Measurements from ENCODE around the gene ALOX15B. TPM values are rescaled to one million over a fixed set of nuclear protein-coding genes. Genes with fewer than 3 reads are reported as not detected.
A peak's percentile ranks its signal among the peaks of the same experiment; 100 is the strongest.
"Not testable (repeated sequence)": the region's sequence is repeated elsewhere in the genome, so short reads cannot be mapped to it uniquely, and the experiment has no call there.

The ALOX15B gene
- polyA plus RNA-seq, 1 donor from 2014 or later = not detected

DNA sequence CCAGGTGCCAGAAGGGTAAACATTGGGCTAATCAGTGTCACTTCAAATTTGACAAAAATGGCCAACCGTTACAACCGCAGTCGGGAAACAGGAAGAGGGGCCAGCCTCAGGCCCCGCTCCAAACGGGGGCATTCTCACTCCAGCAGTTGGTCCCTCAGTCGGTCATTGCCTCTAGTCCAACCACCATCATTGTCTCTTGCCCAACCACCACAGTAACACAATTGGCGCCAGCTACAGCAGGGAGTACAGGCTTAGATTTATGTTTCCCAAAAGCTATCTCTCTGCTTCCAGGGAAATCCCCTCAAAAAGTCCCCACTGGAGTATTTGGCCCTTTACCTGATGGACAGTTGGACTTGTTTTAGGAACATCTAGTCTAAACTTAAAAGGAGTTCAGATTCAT lies 20.3 kb downstream of the ALOX15B start:
- Mint-ChIP-seq H3K36me3 (no peaks in the 10 kb centered on the region), H3K9me3 (no peaks in the 10 kb centered on the region), H3K27me3 (peaks cover 28% of the 10 kb centered on the region), H3K4me3 (no peak overlapping the region), H3K4me1 (peaks cover 13 to 29% (median 20%) of the 10 kb centered on the region in 3 donors), H3K27ac (peak overlapping the region in 1 of 3 donors; percentile 40)

DNA sequence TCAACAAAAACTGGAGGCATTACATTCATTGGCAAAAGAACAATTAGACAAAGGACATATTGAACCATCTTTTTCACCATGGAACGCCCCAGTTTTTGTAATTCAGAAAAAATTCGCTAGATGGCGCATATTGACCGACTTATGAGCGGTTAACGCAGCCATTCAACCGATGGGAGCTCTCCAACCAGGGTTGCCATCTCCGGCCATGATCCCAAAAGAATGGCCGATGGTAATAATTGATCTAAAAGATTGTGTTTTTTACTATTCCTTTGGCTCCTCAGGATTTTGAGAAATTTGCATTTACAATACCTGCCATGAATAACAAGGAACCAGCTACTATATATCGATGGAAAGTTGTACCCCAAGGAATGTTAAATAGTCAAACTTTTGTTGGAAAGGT lies 21.4 kb downstream of the ALOX15B start:
- peaks cover 13 to 29% (median 20%) of the 10 kb centered on the region in 3 donors for H3K4me1 Mint-ChIP-seq
- H3K27me3 Mint-ChIP-seq = peaks cover 28% of the 10 kb centered on the region
- no peaks in the 10 kb centered on the region for H3K9me3 Mint-ChIP-seq
- H3K27ac Mint-ChIP-seq = peak overlapping the region; percentile 63 to 96 (median 84)
- H3K4me3 Mint-ChIP-seq = peak overlapping the region in 1 of 4 donors; percentile 83
- no peaks in the 10 kb centered on the region for H3K36me3 Mint-ChIP-seq

DNA sequence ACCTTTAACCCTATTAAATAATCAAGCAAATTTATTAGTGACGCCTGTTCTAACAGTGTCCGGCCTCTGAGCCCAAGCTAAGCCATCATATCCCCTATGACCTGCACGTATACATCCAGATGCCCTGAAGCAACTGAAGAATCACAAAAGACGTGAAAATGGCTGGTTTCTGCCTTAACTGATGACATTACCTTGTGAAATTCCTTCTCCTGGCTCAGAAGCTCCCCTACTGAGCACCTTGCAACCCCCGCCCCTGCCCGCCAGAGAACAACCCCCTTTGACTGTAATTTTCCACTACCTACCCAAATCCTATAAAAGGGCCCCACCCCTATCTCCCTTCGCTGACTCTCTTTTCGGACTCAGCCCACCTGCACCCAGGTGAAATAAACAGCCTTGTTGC lies 23.0 kb downstream of the ALOX15B start:
- peaks cover 4 to 13% (median 8%) of the 10 kb centered on the region in 3 donors for H3K4me1 Mint-ChIP-seq

DNA sequence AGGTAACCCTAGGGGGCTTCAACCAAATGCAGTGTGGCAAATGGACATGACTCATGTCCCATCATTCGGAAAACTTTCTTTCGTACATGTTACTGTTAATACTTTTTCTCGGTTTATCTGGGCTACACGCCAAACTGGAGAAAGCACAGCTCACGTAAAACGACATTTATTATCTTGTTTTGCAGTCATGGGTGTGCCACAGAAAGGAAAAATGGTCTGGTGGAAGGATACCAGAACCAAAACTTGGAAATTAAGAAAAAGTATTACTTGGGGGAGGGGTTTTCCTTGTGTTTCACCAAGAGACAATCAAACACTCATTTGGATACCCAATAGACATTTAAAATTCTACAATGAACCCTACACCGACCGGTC lies 23.6 kb downstream of the ALOX15B start:
- Mint-ChIP-seq H3K36me3 (no peaks in the 10 kb centered on the region), H3K9me3 (no peaks in the 10 kb centered on the region), H3K4me3 (no peak overlapping the region), H3K4me1 (peaks cover 2 to 10% (median 3%) of the 10 kb centered on the region in 3 donors), H3K27ac (peak overlapping the region in 2 of 3 donors; percentile 6 to 10), H3K27me3 (peaks cover 27% of the 10 kb centered on the region)

More for the DNA sequence above, 23.0 kb downstream of the ALOX15B start:
- not testable (repeated sequence) for H3K9me3 Mint-ChIP-seq, H3K36me3 Mint-ChIP-seq, H3K4me3 Mint-ChIP-seq
- Mint-ChIP-seq H3K27me3 (peaks cover 30% of the 10 kb centered on the region), H3K27ac (peak overlapping the region in 1 of 3 donors; percentile 23)

DNA sequence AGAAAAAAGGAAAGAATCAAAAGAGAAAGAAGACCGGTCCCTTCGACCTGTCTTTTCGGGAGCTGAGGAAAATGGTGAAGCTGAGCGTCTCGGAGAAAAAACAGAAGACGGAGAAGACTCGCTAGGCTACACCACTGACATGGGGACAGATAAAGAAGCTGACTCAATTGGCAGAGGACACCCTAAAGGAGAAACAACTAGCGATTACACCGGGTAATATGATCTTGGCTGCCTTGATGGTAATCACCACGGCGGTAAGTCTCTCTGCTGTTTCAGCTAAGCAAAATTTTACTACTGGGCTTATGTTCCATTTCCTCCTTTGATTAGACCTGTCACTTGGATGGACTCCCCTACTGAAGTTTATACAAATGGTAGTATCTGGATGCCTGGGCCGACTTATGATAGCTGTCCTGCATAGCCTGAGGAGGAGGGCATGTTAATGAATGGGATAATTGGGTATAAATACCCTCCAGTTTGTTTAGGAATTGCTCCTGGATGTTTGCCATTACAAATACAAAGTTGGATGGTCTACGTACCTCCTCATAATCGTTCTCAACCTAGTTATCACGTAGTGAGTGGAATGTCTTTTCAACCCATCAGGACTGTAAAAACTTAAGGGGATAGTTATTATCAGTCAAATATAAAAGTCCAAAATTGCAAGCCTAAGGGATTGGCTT lies 24.1 kb downstream of the ALOX15B start:
- H3K27me3 Mint-ChIP-seq = peaks cover 27% of the 10 kb centered on the region
- no peaks in the 10 kb centered on the region for H3K9me3 Mint-ChIP-seq
- H3K36me3 Mint-ChIP-seq = no peaks in the 10 kb centered on the region
- peak overlapping the region in 2 of 3 donors; percentile 6 to 10 for H3K27ac Mint-ChIP-seq
- H3K4me1 Mint-ChIP-seq = peaks cover 0 to 5% (median 0%) of the 10 kb centered on the region in 3 donors
- no peak overlapping the region for H3K4me3 Mint-ChIP-seq

DNA sequence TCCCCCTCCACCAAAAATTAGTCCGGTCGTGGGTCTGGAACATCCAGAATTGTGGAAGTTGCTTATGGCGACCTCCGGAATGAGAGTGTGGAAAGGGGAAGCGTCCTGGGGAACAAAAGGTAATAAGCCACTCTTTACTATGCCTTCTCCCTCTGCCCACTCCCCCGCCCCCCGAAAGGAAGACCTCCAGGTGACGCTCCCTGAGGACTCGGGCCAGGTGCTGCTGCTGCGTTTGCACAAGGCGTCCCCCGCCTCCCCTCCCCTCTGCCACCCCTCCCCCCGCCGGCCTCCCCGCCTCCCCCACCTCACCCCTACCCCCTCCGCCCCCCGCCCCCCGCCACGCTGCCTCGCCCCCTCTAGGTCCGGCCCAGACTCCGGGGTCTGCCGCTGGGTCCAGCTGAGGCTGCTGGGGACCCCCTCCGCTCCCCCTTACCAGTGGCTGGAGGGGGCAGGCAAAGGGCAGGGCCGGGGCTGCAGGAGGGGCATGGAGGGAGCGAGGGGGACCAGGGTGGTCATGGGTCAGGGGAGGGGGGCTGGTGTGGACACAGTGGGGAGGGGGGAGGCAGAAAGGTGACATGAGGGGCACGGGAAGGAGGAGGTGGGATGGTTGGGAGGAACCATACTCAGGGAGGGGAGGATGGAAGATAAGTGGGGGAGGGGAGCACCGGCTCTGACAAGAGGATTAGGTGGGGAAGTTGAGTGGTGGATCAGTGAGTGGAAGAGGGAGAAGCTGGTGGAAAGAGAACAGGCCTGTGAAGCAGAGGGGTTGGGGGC lies 25.1 kb downstream of the ALOX15B start:
- Mint-ChIP-seq H3K27me3 (peaks cover 24% of the 10 kb centered on the region), H3K36me3 (no peaks in the 10 kb centered on the region), H3K4me1 (peaks cover 2 to 5% (median 3%) of the 10 kb centered on the region in 3 donors), H3K4me3 (no peak overlapping the region), H3K9me3 (no peaks in the 10 kb centered on the region), H3K27ac (peak overlapping the region in 1 of 3 donors; percentile 57)

DNA sequence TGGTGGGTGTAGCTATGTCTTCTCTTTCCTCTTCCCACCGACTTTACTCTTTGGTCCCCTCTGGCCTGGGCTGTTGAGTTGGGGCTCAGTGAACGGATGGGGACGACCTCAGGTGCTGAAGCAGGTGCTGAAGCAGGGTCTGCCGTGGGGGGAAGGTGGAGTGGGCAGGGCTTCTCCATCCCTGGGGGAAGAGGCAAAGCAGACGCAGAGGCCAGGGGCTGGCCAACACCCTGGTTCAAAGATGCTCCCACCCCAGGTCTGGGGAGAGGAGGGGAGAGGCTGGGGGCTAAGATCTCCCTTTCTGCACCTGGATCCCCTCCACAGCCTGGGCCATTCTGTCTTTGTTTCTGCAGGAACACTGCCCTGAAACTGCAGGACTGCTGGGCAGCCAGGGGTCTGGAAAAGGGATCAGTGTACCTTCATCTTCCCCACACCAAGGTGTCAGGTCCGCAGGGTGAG lies 25.7 kb downstream of the ALOX15B start:
- Mint-ChIP-seq H3K27me3 (peaks cover 23% of the 10 kb centered on the region), H3K27ac (peak overlapping the region in 1 of 3 donors; percentile 57), H3K9me3 (no peaks in the 10 kb centered on the region), H3K4me1 (peaks cover 2 to 5% (median 5%) of the 10 kb centered on the region in 3 donors), H3K36me3 (no peaks in the 10 kb centered on the region), H3K4me3 (no peak overlapping the region)

DNA sequence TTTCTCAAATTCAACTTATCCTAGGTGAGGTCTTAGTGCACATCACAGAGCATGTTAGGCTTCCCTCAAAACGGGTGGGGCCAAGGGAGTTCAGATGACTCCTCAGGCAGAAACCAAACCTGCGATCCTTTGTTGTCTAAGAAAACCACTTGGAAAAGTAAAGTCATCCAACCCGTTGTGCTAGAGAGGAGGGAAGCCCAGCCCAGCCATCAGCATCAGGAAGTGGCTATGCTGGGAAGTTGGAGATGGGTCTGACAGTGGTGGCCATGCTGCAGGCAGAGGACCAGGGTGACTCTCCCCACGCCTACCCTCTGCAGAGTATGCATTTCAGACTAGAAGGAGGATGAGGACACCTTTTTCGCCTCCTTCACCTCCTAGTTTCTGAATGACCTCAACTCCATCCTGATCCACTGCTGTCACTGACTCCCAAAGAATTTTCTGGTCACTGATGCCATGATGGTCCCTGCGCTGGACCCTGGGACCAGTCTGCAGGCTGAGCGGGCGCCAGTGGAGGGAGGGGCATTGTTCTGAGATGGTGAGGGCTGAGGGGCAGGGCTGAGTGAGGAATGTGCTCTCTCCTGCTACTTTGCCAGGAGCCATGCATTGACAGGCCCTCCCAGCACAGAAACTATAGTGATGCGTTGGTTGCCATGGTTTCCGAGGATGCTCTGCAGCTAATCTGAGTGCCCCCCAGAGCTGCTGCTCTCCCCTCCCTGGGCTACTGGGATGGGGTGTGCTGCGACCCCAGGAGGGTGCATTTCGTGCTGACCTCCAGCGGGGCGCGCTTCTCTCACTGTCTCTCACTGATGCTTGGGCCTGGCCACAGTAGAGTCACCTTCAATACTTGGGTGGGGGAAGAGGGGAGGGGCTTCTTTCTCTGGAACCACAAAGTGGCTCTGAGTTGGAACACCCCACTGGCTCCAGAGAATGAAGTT lies 28.2 kb downstream of the ALOX15B start:
- H3K4me3 Mint-ChIP-seq = no peak overlapping the region
- H3K36me3 Mint-ChIP-seq = no peaks in the 10 kb centered on the region
- H3K4me1 Mint-ChIP-seq = peaks cover 0 to 5% (median 2%) of the 10 kb centered on the region in 3 donors
- H3K27ac Mint-ChIP-seq = no peak overlapping the region
- H3K9me3 Mint-ChIP-seq = no peaks in the 10 kb centered on the region
- peaks cover 24% of the 10 kb centered on the region for H3K27me3 Mint-ChIP-seq

DNA sequence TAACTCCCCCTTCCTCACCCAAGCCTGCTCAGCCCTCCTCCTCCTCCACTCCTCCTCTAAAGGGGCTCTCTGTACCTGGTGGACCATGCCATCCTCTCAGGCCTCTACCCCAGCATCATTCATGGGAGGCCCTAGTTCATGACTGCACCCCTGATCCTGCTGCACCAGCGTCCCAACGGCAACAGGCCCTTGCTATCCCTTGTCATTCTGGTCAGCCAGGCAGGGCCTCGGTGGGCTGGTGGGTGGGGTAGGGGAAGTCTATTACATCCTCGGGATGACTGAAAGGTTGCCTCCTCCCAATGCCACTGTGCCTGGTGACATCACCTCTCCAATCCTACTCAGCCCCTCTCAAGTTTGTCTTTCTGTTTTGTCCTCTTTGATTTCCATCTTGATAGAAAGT lies 28.9 kb downstream of the ALOX15B start:
- H3K27ac Mint-ChIP-seq = no peak overlapping the region
- peaks cover 5 to 8% (median 5%) of the 10 kb centered on the region in 3 donors for H3K4me1 Mint-ChIP-seq
- peaks cover 2% of the 10 kb centered on the region for H3K36me3 Mint-ChIP-seq
- no peak overlapping the region for H3K4me3 Mint-ChIP-seq
- H3K27me3 Mint-ChIP-seq = peaks cover 27% of the 10 kb centered on the region
- H3K9me3 Mint-ChIP-seq = no peaks in the 10 kb centered on the region

DNA sequence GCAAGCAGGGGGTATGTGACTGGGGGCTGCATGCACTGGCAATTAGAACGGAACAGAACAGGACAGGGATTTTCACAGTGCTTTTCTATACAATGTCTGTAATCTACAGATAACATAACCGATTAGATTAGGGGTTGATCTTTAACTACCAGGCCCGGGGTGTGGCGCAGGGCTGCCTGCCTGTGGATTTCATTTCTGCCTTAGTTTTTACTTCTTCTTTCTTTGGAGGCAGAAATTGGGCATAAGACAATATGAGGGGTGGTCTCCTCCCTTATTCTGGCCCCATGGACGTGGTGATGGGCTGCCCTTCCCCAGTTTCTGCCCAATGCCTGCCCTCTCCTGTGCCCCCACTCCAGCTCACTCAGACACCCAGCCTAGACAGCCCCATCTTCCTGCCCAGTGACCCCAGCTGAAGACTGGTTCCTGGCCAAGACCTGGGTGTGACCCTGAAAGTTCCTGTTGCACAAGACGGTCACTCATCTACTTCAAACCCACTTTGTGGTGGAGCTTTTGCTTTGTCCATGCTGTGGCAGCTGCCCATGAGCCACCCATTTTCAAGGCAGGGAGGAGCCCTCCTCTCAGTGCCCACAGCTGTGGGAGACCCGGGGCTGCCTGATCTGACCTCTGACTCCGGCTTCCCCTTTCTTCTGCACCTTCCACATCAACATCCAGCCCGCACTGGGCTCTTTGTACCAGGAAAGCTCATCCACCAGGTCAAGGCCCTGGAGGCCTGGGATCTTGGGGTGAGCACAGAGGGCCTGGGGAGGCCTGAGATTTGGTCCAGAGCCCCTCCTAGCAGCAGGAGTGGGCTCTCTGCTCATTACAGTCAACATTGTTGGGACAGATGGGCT lies 30.1 kb downstream of the ALOX15B start:
- Mint-ChIP-seq H3K36me3 (peaks cover 2% of the 10 kb centered on the region), H3K27ac (peak overlapping the region in 1 of 3 donors; percentile 19)

DNA sequence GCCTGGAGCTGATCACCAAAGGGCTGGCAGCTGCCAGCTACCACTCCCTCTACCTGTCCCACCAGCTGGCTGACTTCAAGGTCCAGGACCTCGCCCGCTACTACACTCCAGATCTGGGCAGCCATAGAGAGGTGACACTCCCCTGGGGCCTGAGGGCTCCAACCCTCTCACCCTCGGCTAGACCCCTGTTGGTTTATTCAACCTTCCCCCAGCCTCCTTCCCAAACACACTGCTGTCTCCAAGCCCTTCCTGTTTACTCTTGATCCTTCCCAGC lies 30.7 kb downstream of the ALOX15B start:
- Mint-ChIP-seq H3K9me3 (no peaks in the 10 kb centered on the region), H3K4me3 (no peak overlapping the region), H3K27me3 (peaks cover 35% of the 10 kb centered on the region), H3K4me1 (peaks cover 9 to 19% (median 10%) of the 10 kb centered on the region in 3 donors), H3K27ac (no peak overlapping the region), H3K36me3 (peaks cover 2% of the 10 kb centered on the region)

More for the DNA sequence above, 30.1 kb downstream of the ALOX15B start:
- peaks cover 31% of the 10 kb centered on the region for H3K27me3 Mint-ChIP-seq
- H3K9me3 Mint-ChIP-seq = no peaks in the 10 kb centered on the region
- peaks cover 9 to 15% (median 10%) of the 10 kb centered on the region in 3 donors for H3K4me1 Mint-ChIP-seq
- no peak overlapping the region for H3K4me3 Mint-ChIP-seq

DNA sequence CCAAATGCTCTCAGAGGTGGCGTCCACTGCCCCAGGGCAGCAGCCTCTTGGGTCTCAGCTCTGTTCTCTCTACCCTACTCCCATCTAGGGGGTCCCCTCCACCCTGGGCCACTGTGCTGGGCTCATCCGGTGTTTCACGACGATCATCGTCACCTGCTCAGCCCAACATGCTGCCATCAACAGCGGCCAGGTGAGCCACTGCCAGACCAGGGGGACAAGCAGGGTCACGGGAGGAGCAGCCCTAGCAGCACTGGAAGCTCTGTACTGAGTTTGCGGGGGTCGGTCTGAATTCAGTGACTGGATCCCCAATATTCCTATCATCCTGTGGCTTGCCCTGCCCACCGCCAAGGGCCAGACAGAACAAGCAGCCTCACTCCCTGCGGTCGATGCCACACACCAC lies 32.6 kb downstream of the ALOX15B start:
- H3K9me3 Mint-ChIP-seq = no peaks in the 10 kb centered on the region
- H3K4me3 Mint-ChIP-seq = peak overlapping the region in 2 of 4 donors; percentile 30 to 65
- peaks cover 9 to 22% (median 10%) of the 10 kb centered on the region in 3 donors for H3K4me1 Mint-ChIP-seq
- H3K27ac Mint-ChIP-seq = peak overlapping the region in 1 of 3 donors; percentile 37
- peaks cover 42% of the 10 kb centered on the region for H3K27me3 Mint-ChIP-seq
- H3K36me3 Mint-ChIP-seq = peaks cover 3% of the 10 kb centered on the region

DNA sequence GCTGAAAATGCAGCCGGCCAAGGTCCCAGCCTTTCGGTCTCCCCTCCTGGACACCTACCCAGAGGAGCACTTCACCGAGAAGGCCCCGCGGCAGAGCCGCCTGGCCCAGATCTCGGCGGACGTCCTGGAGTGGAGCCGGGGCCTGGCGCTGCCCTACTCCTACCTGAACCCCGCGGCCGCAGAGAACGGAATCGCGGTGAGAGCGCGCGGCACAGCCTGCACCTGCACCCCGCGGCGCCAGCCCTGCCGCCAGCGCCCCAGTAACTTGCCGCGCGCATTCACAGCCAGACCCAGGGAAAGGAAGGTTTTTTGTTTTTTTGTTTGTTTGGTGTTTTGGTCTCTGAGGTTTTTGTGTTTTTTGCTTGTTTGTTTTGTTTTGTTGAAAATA lies 33.5 kb downstream of the ALOX15B start:
- peak overlapping the region; percentile 65 to 94 (median 84) for H3K4me3 Mint-ChIP-seq
- peak overlapping the region in 2 of 3 donors; percentile 10 to 73 for H3K27ac Mint-ChIP-seq
- H3K9me3 Mint-ChIP-seq = no peaks in the 10 kb centered on the region
- peaks cover 3% of the 10 kb centered on the region for H3K36me3 Mint-ChIP-seq
- peaks cover 42% of the 10 kb centered on the region for H3K27me3 Mint-ChIP-seq
- H3K4me1 Mint-ChIP-seq = peaks cover 9 to 22% (median 10%) of the 10 kb centered on the region in 3 donors

All from IgD-negative memory B cell (primary cell).